H9 (cell line): ENCODE results near the gene IL1B. TPM values are rescaled to one million over a fixed set of nuclear protein-coding genes. Genes with fewer than 3 reads are reported as not detected.

Experiments
- DNase-seq: peaks from one replicate; pipeline ENCODE4 v3.0.0-alpha.2; 2017
- H2AFZ ChIP-seq: one replicate; pipeline ENCODE4 v1.6.1; 2013; ENCODE audit warnings: mild to moderate bottlenecking, low read length, control low read depth, moderate library complexity
- H2AK5ac ChIP-seq: 2 replicates; pipeline ENCODE4 v1.6.1; 2013; ENCODE audit warnings: low read length, control low read depth, mixed read lengths; ENCODE audit not compliant: insufficient read length
- H2BK120ac ChIP-seq: one replicate; pipeline ENCODE4 v1.6.1; 2013; ENCODE audit warnings: low read depth, mild to moderate bottlenecking, low read length, control low read depth, inconsistent platforms; ENCODE audit not compliant: poor library complexity, severe bottlenecking
- H2BK12ac ChIP-seq: 2 replicates; pipeline ENCODE4 v1.6.1; 2013; ENCODE audit warnings: low read length, control low read depth, mixed read lengths, low read depth; ENCODE audit not compliant: insufficient read length
- H2BK15ac ChIP-seq: 2 replicates; pipeline ENCODE4 v1.6.1; 2013; ENCODE audit warnings: low read depth, low read length, control low read depth
- H2BK20ac ChIP-seq: one replicate; pipeline ENCODE4 v1.6.1; 2013; ENCODE audit warnings: low read depth, mild to moderate bottlenecking, low read length, control low read depth, inconsistent platforms; ENCODE audit not compliant: poor library complexity, severe bottlenecking
- H2BK5ac ChIP-seq: 2 replicates; pipeline ENCODE4 v1.6.1; 2013; ENCODE audit warnings: low read length, control low read depth, mixed read lengths; ENCODE audit not compliant: insufficient read length
- H3K14ac ChIP-seq: 2 replicates; pipeline ENCODE4 v1.6.1; 2013; ENCODE audit warnings: low read length, control low read depth; ENCODE audit not compliant: insufficient read depth
- H3K18ac ChIP-seq: 2 replicates; pipeline ENCODE4 v1.6.1; 2013; ENCODE audit warnings: low read depth, mild to moderate bottlenecking, mixed read lengths, low read length, control low read depth; ENCODE audit not compliant: insufficient read length
- H3K23ac ChIP-seq: 2 replicates; pipeline ENCODE4 v1.6.1; 2013; ENCODE audit warnings: low read length, control low read depth, mixed read lengths, low read depth; ENCODE audit not compliant: insufficient read length
- H3K23me2 ChIP-seq: 2 replicates; pipeline ENCODE4 v1.6.1; 2013; ENCODE audit warnings: low read depth, mild to moderate bottlenecking, mixed read lengths, low read length, control low read depth; ENCODE audit not compliant: insufficient read length, poor library complexity, severe bottlenecking
- H3K27ac ChIP-seq: 2 replicates; pipeline ENCODE4 v1.5.1; 2013; ENCODE audit warnings: low read length, control low read depth, mixed read lengths, low read depth; ENCODE audit not compliant: insufficient read length
- H3K27me3 ChIP-seq: 2 replicates; pipeline ENCODE4 v1.6.1; 2013; ENCODE audit warnings: low read length, control low read depth, inconsistent platforms; ENCODE audit not compliant: insufficient read depth
- H3K4ac ChIP-seq: 2 replicates; pipeline ENCODE4 v1.6.1; 2013; ENCODE audit warnings: low read depth, mild to moderate bottlenecking, control low read depth, inconsistent platforms, low read length, moderate library complexity
- H3K4me1 ChIP-seq: 2 replicates; pipeline ENCODE4 v1.6.1; 2013; ENCODE audit warnings: low read length, control low read depth, inconsistent platforms; ENCODE audit not compliant: insufficient read depth
- H3K4me2 ChIP-seq: 2 replicates; pipeline ENCODE4 v1.6.1; 2013; ENCODE audit warnings: low read length, control low read depth, mixed read lengths; ENCODE audit not compliant: insufficient read length, insufficient read depth
- H3K56ac ChIP-seq: 2 replicates; pipeline ENCODE4 v1.6.1; 2013; ENCODE audit warnings: low read depth, mild to moderate bottlenecking, mixed read lengths, low read length, control low read depth; ENCODE audit not compliant: insufficient read length
- H3K79me1 ChIP-seq: 2 replicates; pipeline ENCODE4 v1.6.1; 2013; ENCODE audit warnings: low read depth, mild to moderate bottlenecking, moderate library complexity, low read length, control low read depth, inconsistent platforms; ENCODE audit not compliant: insufficient read depth, poor library complexity, severe bottlenecking
- H3K79me2 ChIP-seq: 2 replicates; pipeline ENCODE4 v1.6.1; 2013; ENCODE audit warnings: low read length, control low read depth, inconsistent platforms; ENCODE audit not compliant: insufficient read depth
- H3K9ac ChIP-seq: 2 replicates; pipeline ENCODE4 v1.6.1; 2013; ENCODE audit warnings: low read length, control low read depth, mixed read lengths; ENCODE audit not compliant: insufficient read length; ENCODE audit errors: extremely low read depth
- H3K9me3 ChIP-seq: one replicate; pipeline ENCODE4 v1.6.1; 2013; ENCODE audit warnings: low read depth, low read length, inconsistent platforms; ENCODE audit not compliant: control insufficient read depth
- H3T11ph ChIP-seq: one replicate; pipeline ENCODE4 v1.6.1; 2013; ENCODE audit warnings: mild to moderate bottlenecking, low read length, control low read depth, inconsistent platforms
- H4K20me1 ChIP-seq: one replicate; pipeline ENCODE4 v1.6.1; 2013; ENCODE audit not compliant: control insufficient read depth, insufficient read length, insufficient read depth
- H4K5ac ChIP-seq: 2 replicates; pipeline ENCODE4 v1.6.1; 2013; ENCODE audit warnings: low read depth, mild to moderate bottlenecking, mixed read lengths, low read length, control low read depth; ENCODE audit not compliant: insufficient read length
- H4K8ac ChIP-seq: replicated peaks from 2 replicates; pipeline ENCODE4 v1.6.1; 2013; ENCODE audit warnings: low read length, control low read depth, mixed read lengths, low read depth; ENCODE audit not compliant: insufficient read length
- H4K91ac ChIP-seq: 2 replicates; pipeline ENCODE4 v1.6.1; 2013; ENCODE audit warnings: low read depth, mild to moderate bottlenecking, moderate library complexity, mixed read lengths, low read length, control low read depth; ENCODE audit not compliant: insufficient read length
- H3K27ac Mint-ChIP-seq, 3 experiments: 2 replicates in 2 of 3; 3 replicates in 1 of 3; pipeline ENCODE4 v1.8.0; 2020 to 2021; ENCODE audit warnings: mixed read lengths in 3 of 3, mild to moderate bottlenecking in 1 of 3, moderate library complexity in 1 of 3
- H3K27me3 Mint-ChIP-seq: 2 replicates; pipeline ENCODE4 v1.8.0; 2021; ENCODE audit warnings: low read depth, mild to moderate bottlenecking, moderate library complexity, mixed read lengths
- H3K36me3 Mint-ChIP-seq, 3 experiments: 2 replicates in 2 of 3; 3 replicates in 1 of 3; pipeline ENCODE4 v1.8.0; 2020 to 2021; ENCODE audit warnings: low read depth in 3 of 3, mixed read lengths in 3 of 3; ENCODE audit not compliant: insufficient read depth in 1 of 3
- H3K4me1 Mint-ChIP-seq, 2 experiments: 2 replicates each; pipeline ENCODE4 v1.8.0; 2020; ENCODE audit warnings: mixed read lengths in 2 of 2
- H3K4me3 Mint-ChIP-seq, 2 experiments: 2 replicates in 1 of 2; 3 replicates in 1 of 2; pipeline ENCODE4 v1.8.0; 2020 to 2021; ENCODE audit warnings: mild to moderate bottlenecking in 2 of 2, mixed read lengths in 2 of 2, moderate library complexity in 1 of 2
- H3K9me3 Mint-ChIP-seq, 2 experiments: 2 replicates in 1 of 2; 3 replicates in 1 of 2; pipeline ENCODE4 v1.8.0; 2020; ENCODE audit warnings: mild to moderate bottlenecking in 2 of 2, mixed read lengths in 2 of 2, moderate library complexity in 1 of 2
- WGBS: extraction: QIAGEN DNeasy Blood & Tissue Kit; methylation state at CpG from one replicate; pipeline ENCODE4 v1.1.7; 2013; ENCODE audit warnings: missing lambda C conversion rate, low lambda C conversion rate, mixed read lengths; ENCODE audit not compliant: insufficient read length; ENCODE audit errors: extremely low coverage; 5-methylcytosine and 5-hydroxymethylcytosine counted together
- total RNA-seq: library from RNA; stranded (reverse); gene quantifications from 2 replicates; pipeline ENCODE4 v1.2.1, GENCODE V29; 2021
- TF ChIP-seq, protein P1 (sequence below): fragments of 200-600 bp; sonication (generic); conservative IDR thresholded peaks from 3 replicates; pipeline ENCODE4 v1.8.0; 2021; ENCODE audit warnings: antibody characterized with exemption, mild to moderate bottlenecking

Gene IL1B
- total RNA-seq, 1 experiment from 2014 or later, result not detected

DNA sequence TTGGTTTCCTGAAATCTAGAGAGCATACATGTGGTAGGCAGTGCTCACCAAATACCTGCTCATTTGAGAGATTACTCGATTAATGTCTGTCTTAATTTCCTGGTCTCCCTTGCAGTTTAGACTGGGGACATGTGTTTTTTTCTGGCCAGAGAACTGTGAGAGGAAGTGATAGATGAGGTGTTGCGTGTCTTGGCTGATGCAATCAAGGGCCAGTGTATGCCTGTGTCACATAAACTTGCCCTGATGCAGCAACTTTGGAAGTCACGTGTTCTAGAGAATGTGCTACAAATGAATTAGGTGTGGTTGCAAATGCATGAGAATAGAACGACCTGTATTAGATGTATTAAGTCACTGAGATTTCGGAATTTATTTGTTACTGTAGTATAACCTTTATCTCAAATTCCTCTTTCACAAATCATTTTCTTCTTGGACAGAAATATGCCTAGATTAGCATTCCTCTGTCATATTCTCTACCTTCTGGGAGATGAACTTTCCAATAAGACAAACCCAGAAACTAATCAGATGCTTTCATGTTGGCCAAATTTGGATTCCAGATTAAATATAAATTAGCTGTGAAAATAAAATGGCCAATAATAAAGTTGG, 42.3 kb downstream of the IL1B start:
- Histone ChIP-seq H3K4me2 (no peak overlapping the region), H2AFZ (no peak overlapping the region), H3K9me3 (no peaks in the 10 kb centered on the region), H2AK5ac (no peak overlapping the region), H4K91ac (no peak overlapping the region), H3K23ac (no peak overlapping the region), H2BK12ac (no peak overlapping the region), H4K20me1 (no peaks in the 10 kb centered on the region), H3K9ac (no peak overlapping the region), H2BK20ac (no peak overlapping the region), H3K14ac (no peak overlapping the region), H3K79me2 (no peaks in the 10 kb centered on the region), H3K4me1 (no peaks in the 10 kb centered on the region), H3K4ac (no peak overlapping the region), H3K23me2 (no peaks in the 10 kb centered on the region), H2BK120ac (no peak overlapping the region), H3K79me1 (no peaks in the 10 kb centered on the region), H2BK15ac (no peak overlapping the region), H2BK5ac (no peak overlapping the region), H3K27me3 (no peaks in the 10 kb centered on the region), H3K27ac (no peak overlapping the region), H4K5ac (no peak overlapping the region), H4K8ac (no peak overlapping the region), H3K56ac (no peak overlapping the region), H3K18ac (no peak overlapping the region), H3T11ph (no peak overlapping the region)
- Mint-ChIP-seq H3K36me3 (peaks cover 1 to 11% (median 3%) of the 10 kb centered on the region in 3 experiments; a peak in 4 of 7 replicates), H3K27ac (peak overlapping the region in 2 of 3 experiments; percentile 1 to 38; a peak in 3 of 7 replicates), H3K27me3 (no peaks in the 10 kb centered on the region), H3K4me3 (no peak overlapping the region), H3K9me3 (peaks cover 10 to 19% of the 10 kb centered on the region in 2 experiments; a peak in 4 of 5 replicates), H3K4me1 (peaks cover 27 to 58% of the 10 kb centered on the region in 2 experiments)
- no CpG with 5 or more reads among the region's 5 CpGs for WGBS
- no peak for DNase-seq
- TF ChIP-seq, protein P1, sequence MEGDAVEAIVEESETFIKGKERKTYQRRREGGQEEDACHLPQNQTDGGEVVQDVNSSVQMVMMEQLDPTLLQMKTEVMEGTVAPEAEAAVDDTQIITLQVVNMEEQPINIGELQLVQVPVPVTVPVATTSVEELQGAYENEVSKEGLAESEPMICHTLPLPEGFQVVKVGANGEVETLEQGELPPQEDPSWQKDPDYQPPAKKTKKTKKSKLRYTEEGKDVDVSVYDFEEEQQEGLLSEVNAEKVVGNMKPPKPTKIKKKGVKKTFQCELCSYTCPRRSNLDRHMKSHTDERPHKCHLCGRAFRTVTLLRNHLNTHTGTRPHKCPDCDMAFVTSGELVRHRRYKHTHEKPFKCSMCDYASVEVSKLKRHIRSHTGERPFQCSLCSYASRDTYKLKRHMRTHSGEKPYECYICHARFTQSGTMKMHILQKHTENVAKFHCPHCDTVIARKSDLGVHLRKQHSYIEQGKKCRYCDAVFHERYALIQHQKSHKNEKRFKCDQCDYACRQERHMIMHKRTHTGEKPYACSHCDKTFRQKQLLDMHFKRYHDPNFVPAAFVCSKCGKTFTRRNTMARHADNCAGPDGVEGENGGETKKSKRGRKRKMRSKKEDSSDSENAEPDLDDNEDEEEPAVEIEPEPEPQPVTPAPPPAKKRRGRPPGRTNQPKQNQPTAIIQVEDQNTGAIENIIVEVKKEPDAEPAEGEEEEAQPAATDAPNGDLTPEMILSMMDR, result no peak
